DOHH2 (cell line): ENCODE results near the gene RPL15.

ENCODE experiments used
- H3F3A ChIP-seq: fragments of 200-600 bp; sonication (generic), shearing (Covaris generic); 2 replicates; pipeline ENCODE4 v1.6.0; 2016; ENCODE audit warnings: antibody characterized with exemption, mild to moderate bottlenecking; ENCODE audit not compliant: control insufficient read depth, insufficient read depth
- H3K27ac ChIP-seq: fragments of 200-600 bp; sonication (generic); 2 replicates; pipeline ENCODE4 v1.5.1; 2014; ENCODE audit warnings: low read depth, mild to moderate bottlenecking, low read length, moderate library complexity
- H3K27me3 ChIP-seq: fragments of 200-600 bp; sonication (generic); 2 replicates; pipeline ENCODE4 v1.6.1; 2014; ENCODE audit warnings: mild to moderate bottlenecking, low read length, mixed read lengths; ENCODE audit not compliant: control insufficient read depth
- H3K36me3 ChIP-seq: fragments of 200-600 bp; sonication (generic); 2 replicates; pipeline ENCODE4 v1.6.1; 2014; ENCODE audit warnings: mild to moderate bottlenecking, low read length, moderate library complexity, mixed read lengths; ENCODE audit not compliant: control insufficient read depth
- H3K4me1 ChIP-seq: fragments of 200-600 bp; sonication (generic); 2 replicates; pipeline ENCODE4 v1.6.1; 2014; ENCODE audit warnings: mild to moderate bottlenecking, low read length, mixed read lengths; ENCODE audit not compliant: control insufficient read depth
- H3K4me2 ChIP-seq: fragments of 200-600 bp; sonication (generic); 2 replicates; pipeline ENCODE4 v1.6.0; 2014; ENCODE audit warnings: mild to moderate bottlenecking, low read length, moderate library complexity
- H3K4me3 ChIP-seq: fragments of 200-600 bp; sonication (generic); 2 replicates; pipeline ENCODE4 v1.5.1; 2014; ENCODE audit warnings: mild to moderate bottlenecking, low read length, mixed read lengths
- H3K79me2 ChIP-seq: fragments of 200-600 bp; sonication (generic); 2 replicates; pipeline ENCODE4 v1.6.1; 2014; ENCODE audit warnings: mild to moderate bottlenecking, low read length, mixed read lengths; ENCODE audit not compliant: control insufficient read depth
- H3K9me2 ChIP-seq: fragments of 200-600 bp; sonication (generic); replicated peaks from 2 replicates; pipeline ENCODE4 v1.6.1; 2014; ENCODE audit warnings: mild to moderate bottlenecking, low read length, mixed read lengths; ENCODE audit not compliant: control insufficient read depth
- H3K9me3 ChIP-seq: fragments of 200-600 bp; sonication (generic); 2 replicates; pipeline ENCODE4 v1.6.1; 2014; ENCODE audit warnings: antibody characterized with exemption, low read length, mixed read lengths; ENCODE audit not compliant: control insufficient read depth, insufficient read depth
- H4K20me1 ChIP-seq: fragments of 200-600 bp; sonication (generic); 2 replicates; pipeline ENCODE4 v1.6.0; 2014; ENCODE audit warnings: low read depth, mild to moderate bottlenecking, antibody characterized with exemption, low read length, moderate library complexity; ENCODE audit not compliant: control insufficient read depth, insufficient read depth
- CTCF ChIP-seq: fragments of 200-600 bp; sonication (generic); IDR thresholded peaks from one replicate; pipeline ENCODE4 v1.5.1; 2014; ENCODE audit warnings: antibody characterized with exemption, mild to moderate bottlenecking, low read depth, low read length; ENCODE audit not compliant: poor library complexity, severe bottlenecking
- EZH2phosphoT487 ChIP-seq: fragments of 200-600 bp; sonication (generic); IDR thresholded peaks from 2 replicates; pipeline ENCODE4 v1.6.1; 2017; ENCODE audit warnings: borderline replicate concordance, mild to moderate bottlenecking, antibody characterized with exemption, low read length, moderate library complexity, mixed read lengths

RPL15 gene

DNA sequence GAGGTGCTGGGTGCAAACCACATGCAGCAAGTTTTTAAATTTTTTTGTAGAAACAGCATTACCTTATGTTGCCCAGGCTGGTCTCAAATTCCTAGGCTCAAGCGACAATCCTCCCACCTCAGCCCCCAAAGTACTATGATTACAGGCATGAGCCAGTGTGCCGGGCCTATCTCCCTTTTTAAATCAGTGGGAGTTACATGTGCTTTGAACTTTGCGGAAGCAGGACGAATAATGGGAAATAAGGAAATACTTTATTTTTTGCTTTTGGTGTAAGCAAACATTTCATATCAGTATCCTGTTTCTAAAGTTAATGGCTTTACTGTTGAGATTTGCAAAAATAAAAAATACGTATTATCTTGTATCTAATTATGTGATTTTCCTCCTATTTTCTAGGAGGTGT lies 37.2 kb downstream of the RPL15 start:
- Histone ChIP-seq H3K36me3 (no peaks in the 10 kb centered on the region), H4K20me1 (no peaks in the 10 kb centered on the region), H3K27ac (no peak overlapping the region), H3K27me3 (no peaks in the 10 kb centered on the region; the same call in 1 of the 2 replicates), H3K9me2 (no peaks in the 10 kb centered on the region), H3K4me2 (no peak overlapping the region), H3K4me3 (no peak overlapping the region), H3K9me3 (no peaks in the 10 kb centered on the region), H3K79me2 (peaks cover 19% of the 10 kb centered on the region), H3K4me1 (peaks cover 41% of the 10 kb centered on the region), H3F3A (no peaks in the 10 kb centered on the region)
- no peak for TF ChIP-seq EZH2phosphoT487
- no peak for TF ChIP-seq CTCF

GRCh38 chr3:23956701-23957100 lies 39.8 kb downstream of the RPL15 start:
- no peak overlapping the region for H3K4me3 ChIP-seq
- peaks cover 21% of the 10 kb centered on the region for H3K4me1 ChIP-seq
- no peak overlapping the region for H3K4me2 ChIP-seq
- H3K9me2 ChIP-seq, result no peaks in the 10 kb centered on the region
- no peaks in the 10 kb centered on the region; the same call in 1 of the 2 replicates for H3K27me3 ChIP-seq
- H3K36me3 ChIP-seq, result no peaks in the 10 kb centered on the region
- H3K9me3 ChIP-seq, result no peaks in the 10 kb centered on the region
- no peak overlapping the region for H3K27ac ChIP-seq
- H3F3A ChIP-seq, result no peaks in the 10 kb centered on the region
- peaks cover 15% of the 10 kb centered on the region for H3K79me2 ChIP-seq
- TF ChIP-seq CTCF, result no peak
- H4K20me1 ChIP-seq, result no peaks in the 10 kb centered on the region

DNA sequence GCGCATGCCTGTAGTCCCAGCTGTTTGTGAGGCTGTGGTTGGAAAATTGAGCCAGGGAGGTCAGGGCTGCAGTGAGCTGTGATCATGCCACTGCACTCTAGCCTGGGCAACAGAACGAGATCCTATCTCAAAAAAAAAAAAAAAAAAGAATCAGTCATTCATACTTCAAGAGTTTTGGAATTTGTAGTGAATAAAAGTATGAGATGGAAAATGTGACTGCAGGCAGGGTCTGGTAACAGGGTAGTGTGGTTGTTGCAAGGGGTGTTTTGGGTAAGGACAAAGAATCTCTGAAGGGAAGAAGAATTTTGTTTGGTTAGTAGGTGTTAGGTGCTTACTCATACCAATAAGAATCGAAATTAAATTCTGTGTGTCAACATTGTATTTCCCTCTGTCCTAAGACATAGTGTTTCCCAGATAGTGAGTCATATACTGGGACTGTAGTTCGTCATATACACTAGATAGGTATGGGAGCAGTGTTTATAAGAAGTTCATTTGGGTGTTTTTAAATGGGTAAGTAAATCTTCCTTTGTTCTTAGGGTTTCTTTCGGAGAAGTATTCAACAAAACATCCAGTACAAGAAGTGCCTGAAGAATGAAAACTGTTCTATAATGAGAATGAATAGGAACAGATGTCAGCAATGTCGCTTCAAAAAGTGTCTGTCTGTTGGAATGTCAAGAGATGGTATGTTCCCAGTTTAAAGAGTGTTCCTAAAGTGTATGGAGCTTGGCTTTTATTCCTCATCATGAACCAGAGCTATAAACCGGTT lies 42.4 kb downstream of the RPL15 start:
- Histone ChIP-seq H3K4me2 (no peak overlapping the region), H3K79me2 (no peaks in the 10 kb centered on the region), H3K36me3 (no peaks in the 10 kb centered on the region)

More for the DNA sequence above, 42.4 kb downstream of the RPL15 start:
- H3K9me2 ChIP-seq, result no peaks in the 10 kb centered on the region
- no peaks in the 10 kb centered on the region for H4K20me1 ChIP-seq
- no peaks in the 10 kb centered on the region for H3K27me3 ChIP-seq
- H3K4me3 ChIP-seq, result no peak overlapping the region
- no peaks in the 10 kb centered on the region for H3K4me1 ChIP-seq
- H3K27ac ChIP-seq, result no peak overlapping the region
- TF ChIP-seq CTCF, result no peak
- no peak for TF ChIP-seq EZH2phosphoT487
- H3K9me3 ChIP-seq, result no peaks in the 10 kb centered on the region
- no peaks in the 10 kb centered on the region for H3F3A ChIP-seq
